ENCODE results near the gene ARHGDIB. TPM values are rescaled to one million over a fixed set of nuclear protein-coding genes. Genes with fewer than 3 reads are reported as not detected.

The ARHGDIB gene
- total RNA-seq, 1 donor from 2014 or later, result 19.0 TPM

DNA sequence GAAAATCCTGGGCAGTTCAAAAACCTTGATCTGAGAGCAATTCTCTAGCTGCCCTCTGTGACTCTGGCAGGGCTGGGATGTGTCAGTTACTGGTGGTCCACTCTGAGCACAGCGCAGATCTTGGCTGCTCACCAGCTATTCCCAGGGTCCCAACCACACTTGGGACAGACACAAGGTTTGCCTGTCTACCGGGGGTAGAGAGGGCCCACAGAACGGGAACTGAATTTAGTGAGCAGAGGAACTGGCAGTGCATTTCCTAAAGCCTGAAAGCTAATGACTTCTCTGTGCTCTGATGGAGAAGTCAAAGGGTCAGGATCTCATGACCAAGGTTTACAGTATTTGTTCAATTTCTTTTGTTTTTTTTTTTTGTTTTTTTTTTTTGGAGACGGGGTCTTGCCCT, 14.1 kb upstream of the ARHGDIB start:
- Histone ChIP-seq H3K27ac (ENCODE audit: low read depth, low read length) (no peak overlapping the region), H3K27me3 (ENCODE audit: insufficient read depth, low read length) (no peaks in the 10 kb centered on the region), H2AFZ (ENCODE audit: low read depth, low read length) (no peak overlapping the region), H3K4me1 (ENCODE audit: insufficient read depth, low read length) (no peaks in the 10 kb centered on the region), H3K4me3 (ENCODE audit: insufficient read depth, low read depth, low read length) (no peak overlapping the region), H3K79me2 (ENCODE audit: insufficient read depth, low read length) (no peaks in the 10 kb centered on the region), H3K4me2 (ENCODE audit: low read length) (no peak overlapping the region), H4K20me1 (ENCODE audit: insufficient read depth, low read length) (no peaks in the 10 kb centered on the region), H3K9ac (ENCODE audit: low read length) (no peak overlapping the region), H3K36me3 (ENCODE audit: insufficient read depth, low read length) (no peaks in the 10 kb centered on the region), H3K9me3 (ENCODE audit: insufficient read depth, low read depth, low read length) (no peaks in the 10 kb centered on the region)
- DNase-seq (ENCODE audit: low read depth), result no peak
- no peak for TF ChIP-seq EZH2 (IDR thresholded peaks at IDR 0.05; ENCODE audit: insufficient read depth, low read length)
- TF ChIP-seq CTCF (IDR thresholded peaks at IDR 0.05; ENCODE audit: insufficient read depth, low read depth, low read length), result no peak
- Mint-ChIP-seq H3K27me3 (ENCODE audit: low read depth, unreplicated experiment) (no peaks in the 10 kb centered on the region), H3K36me3 (ENCODE audit: low read depth, unreplicated experiment) (no peaks in the 10 kb centered on the region), H3K9me3 (ENCODE audit: unreplicated experiment) (no peaks in the 10 kb centered on the region), H3K4me3 (ENCODE audit: unreplicated experiment) (no peak overlapping the region), H3K4me1 (ENCODE audit: low read depth, unreplicated experiment) (peaks cover 2% of the 10 kb centered on the region), H3K27ac (ENCODE audit: unreplicated experiment) (no peak overlapping the region)
- no peak for FAIRE-seq

- Mint-ChIP-seq H3K4me1 (ENCODE audit: low read depth, unreplicated experiment) (peaks cover 5% of the 10 kb centered on the region), H3K4me3 (ENCODE audit: unreplicated experiment) (no peak overlapping the region), H3K27ac (ENCODE audit: unreplicated experiment) (no peak overlapping the region), H3K9me3 (ENCODE audit: unreplicated experiment) (peaks cover 1% of the 10 kb centered on the region), H3K36me3 (ENCODE audit: low read depth, unreplicated experiment) (no peaks in the 10 kb centered on the region), H3K27me3 (ENCODE audit: low read depth, unreplicated experiment) (no peaks in the 10 kb centered on the region)
- TF ChIP-seq EZH2 (IDR thresholded peaks at IDR 0.05; ENCODE audit: insufficient read depth, low read length) (no peak), CTCF (IDR thresholded peaks at IDR 0.05; ENCODE audit: insufficient read depth, low read depth, low read length) (no peak)
- Histone ChIP-seq H3K79me2 (ENCODE audit: insufficient read depth, low read length) (no peaks in the 10 kb centered on the region), H3K4me3 (ENCODE audit: insufficient read depth, low read depth, low read length) (no peak overlapping the region), H3K9ac (ENCODE audit: low read length) (no peak overlapping the region), H2AFZ (ENCODE audit: low read depth, low read length) (no peak overlapping the region), H3K4me2 (ENCODE audit: low read length) (no peak overlapping the region), H3K27me3 (ENCODE audit: insufficient read depth, low read length) (no peaks in the 10 kb centered on the region), H3K9me3 (ENCODE audit: insufficient read depth, low read depth, low read length) (no peaks in the 10 kb centered on the region), H3K36me3 (ENCODE audit: insufficient read depth, low read length) (no peaks in the 10 kb centered on the region), H3K27ac (ENCODE audit: low read depth, low read length) (no peak overlapping the region), H3K4me1 (ENCODE audit: insufficient read depth, low read length) (no peaks in the 10 kb centered on the region), H4K20me1 (ENCODE audit: insufficient read depth, low read length) (no peaks in the 10 kb centered on the region)
- DNase-seq (ENCODE audit: low read depth) (no peak), FAIRE-seq (no peak)
Observed at GRCh38 chr12:14974633-14975032, 13.2 kb upstream of the ARHGDIB start.

DNA sequence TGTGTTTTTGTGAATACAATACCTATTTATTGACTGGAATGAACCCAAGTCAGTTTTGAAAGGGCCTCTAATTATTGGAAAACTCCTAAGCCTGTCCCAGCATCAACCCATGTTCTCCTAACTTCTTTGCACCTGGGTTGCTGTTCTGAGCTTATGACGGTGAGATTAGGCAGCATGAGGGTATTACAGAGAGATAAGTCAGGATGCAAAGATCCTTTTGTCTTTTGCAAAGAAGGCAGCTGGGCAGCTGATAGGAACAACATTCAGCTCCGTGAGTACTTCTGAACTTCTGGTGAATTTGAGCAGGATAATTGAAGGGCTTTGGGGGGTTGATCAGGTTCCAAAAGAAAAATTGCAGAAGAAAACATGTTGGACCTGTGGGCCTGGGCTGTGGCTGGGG, 11.4 kb upstream of the ARHGDIB start, which contains the start of gene PDE6H:
Gene PDE6H, plus strand, starts transcription at position 227 of the 400 bp plus-strand sequence. CDS start 4,971 bp downstream, outside the sequence.
- H3K9me3 ChIP-seq (ENCODE audit: insufficient read depth, low read depth, low read length), result no peaks in the 10 kb centered on the region
- Mint-ChIP-seq H3K4me3 (ENCODE audit: unreplicated experiment) (no peak within 1 kb of the TSS), H3K4me1 (ENCODE audit: low read depth, unreplicated experiment) (peaks cover 10% of the 10 kb centered on the region), H3K27me3 (ENCODE audit: low read depth, unreplicated experiment) (no peaks in the 10 kb centered on the region), H3K36me3 (ENCODE audit: low read depth, unreplicated experiment) (no peaks in the 10 kb centered on the region), H3K27ac (ENCODE audit: unreplicated experiment) (no peak within 1 kb of the TSS), H3K9me3 (ENCODE audit: unreplicated experiment) (peaks cover 3% of the 10 kb centered on the region)
- no peaks in the 10 kb centered on the region for H4K20me1 ChIP-seq (ENCODE audit: insufficient read depth, low read length)
- H3K79me2 ChIP-seq (ENCODE audit: insufficient read depth, low read length), result no peaks in the 10 kb centered on the region
- H3K4me1 ChIP-seq (ENCODE audit: insufficient read depth, low read length), result no peaks in the 10 kb centered on the region
- H2AFZ ChIP-seq (ENCODE audit: low read depth, low read length), result no peak within 1 kb of the TSS
- H3K27ac ChIP-seq (ENCODE audit: low read depth, low read length), result no peak within 1 kb of the TSS
- no peaks in the 10 kb centered on the region for H3K27me3 ChIP-seq (ENCODE audit: insufficient read depth, low read length)
- DNase-seq (ENCODE audit: low read depth), result no peak
- no peak for TF ChIP-seq EZH2 (IDR thresholded peaks at IDR 0.05; ENCODE audit: insufficient read depth, low read length)
- TF ChIP-seq CTCF (IDR thresholded peaks at IDR 0.05; ENCODE audit: insufficient read depth, low read depth, low read length), result no peak
- H3K4me3 ChIP-seq (ENCODE audit: insufficient read depth, low read depth, low read length), result no peak within 1 kb of the TSS
- no peak within 1 kb of the TSS for H3K9ac ChIP-seq (ENCODE audit: low read length)
- H3K4me2 ChIP-seq (ENCODE audit: low read length), result no peak within 1 kb of the TSS
- FAIRE-seq, result no peak
- no peaks in the 10 kb centered on the region for H3K36me3 ChIP-seq (ENCODE audit: insufficient read depth, low read length)

Measured in astrocyte (in vitro differentiated cells and primary cell).